ENCODE data around the gene TCP10L. TPM values are rescaled to one million over a fixed set of nuclear protein-coding genes. Genes with fewer than 3 reads are reported as not detected.
"Not testable (repeated sequence)": the region's sequence is repeated elsewhere in the genome, so short reads cannot be mapped to it uniquely, and the experiment has no call there.

Gene TCP10L, protein sequence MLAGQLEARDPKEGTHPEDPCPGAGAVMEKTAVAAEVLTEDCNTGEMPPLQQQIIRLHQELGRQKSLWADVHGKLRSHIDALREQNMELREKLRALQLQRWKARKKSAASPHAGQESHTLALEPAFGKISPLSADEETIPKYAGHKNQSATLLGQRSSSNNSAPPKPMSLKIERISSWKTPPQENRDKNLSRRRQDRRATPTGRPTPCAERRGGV
- not detected for total RNA-seq

DNA sequence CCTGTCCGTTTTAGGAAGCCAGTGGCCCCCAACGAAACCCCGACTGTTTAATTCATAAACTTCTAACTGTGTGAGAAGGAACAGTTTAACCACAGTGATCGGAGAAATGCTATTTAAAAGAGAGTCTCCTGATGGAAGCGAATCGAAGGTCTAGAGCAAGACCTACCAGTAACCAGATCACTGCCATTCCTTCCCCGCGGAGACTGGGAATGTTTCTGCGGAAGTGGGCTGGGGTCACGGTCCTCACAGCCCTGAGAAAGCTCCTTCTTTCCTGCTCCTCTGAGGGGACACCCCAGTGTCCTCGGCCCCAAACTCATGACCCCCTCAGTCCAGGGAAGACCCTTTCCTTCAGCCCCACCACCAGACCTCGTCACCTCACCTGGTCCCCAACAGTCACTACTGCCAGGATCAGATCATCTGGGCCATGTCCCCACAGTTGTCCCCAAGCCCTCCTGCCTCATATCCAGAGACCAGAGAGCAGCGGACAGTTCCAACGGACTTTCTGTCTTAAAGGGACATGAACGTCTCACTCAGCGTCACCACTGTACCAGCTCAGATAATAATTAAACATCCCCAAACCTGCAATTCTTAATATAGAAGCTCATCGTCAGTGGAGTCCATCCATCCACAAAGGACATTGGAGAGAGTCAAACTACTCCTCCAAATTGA lies at the start of gene TCP10L:
TSS of gene TCP10L (minus strand) at position 482 of the 669 bp plus-strand sequence. CDS start 1,219 bp downstream, outside the sequence.
- no peaks in the 10 kb centered on the region for H3K27me3 ChIP-seq
- H3K9me3 ChIP-seq, result no peaks in the 10 kb centered on the region
- no peak within 1 kb of the TSS for H3K4me3 ChIP-seq
- no peaks in the 10 kb centered on the region for H3K4me1 ChIP-seq
- TF ChIP-seq, protein P1, sequence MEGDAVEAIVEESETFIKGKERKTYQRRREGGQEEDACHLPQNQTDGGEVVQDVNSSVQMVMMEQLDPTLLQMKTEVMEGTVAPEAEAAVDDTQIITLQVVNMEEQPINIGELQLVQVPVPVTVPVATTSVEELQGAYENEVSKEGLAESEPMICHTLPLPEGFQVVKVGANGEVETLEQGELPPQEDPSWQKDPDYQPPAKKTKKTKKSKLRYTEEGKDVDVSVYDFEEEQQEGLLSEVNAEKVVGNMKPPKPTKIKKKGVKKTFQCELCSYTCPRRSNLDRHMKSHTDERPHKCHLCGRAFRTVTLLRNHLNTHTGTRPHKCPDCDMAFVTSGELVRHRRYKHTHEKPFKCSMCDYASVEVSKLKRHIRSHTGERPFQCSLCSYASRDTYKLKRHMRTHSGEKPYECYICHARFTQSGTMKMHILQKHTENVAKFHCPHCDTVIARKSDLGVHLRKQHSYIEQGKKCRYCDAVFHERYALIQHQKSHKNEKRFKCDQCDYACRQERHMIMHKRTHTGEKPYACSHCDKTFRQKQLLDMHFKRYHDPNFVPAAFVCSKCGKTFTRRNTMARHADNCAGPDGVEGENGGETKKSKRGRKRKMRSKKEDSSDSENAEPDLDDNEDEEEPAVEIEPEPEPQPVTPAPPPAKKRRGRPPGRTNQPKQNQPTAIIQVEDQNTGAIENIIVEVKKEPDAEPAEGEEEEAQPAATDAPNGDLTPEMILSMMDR (IDR thresholded peaks at IDR 0.05), result no peak
- no peak for TF ChIP-seq POLR2AphosphoS5 (IDR thresholded peaks at IDR 0.05; ENCODE audit: insufficient read depth in 1 of 2, low read depth in 1 of 2)
- TF ChIP-seq POLR2A (IDR thresholded peaks at IDR 0.05), result no peak
- intact Hi-C loops (cut with DNase I), result no loop called here
- no peaks in the 10 kb centered on the region for H3K36me3 ChIP-seq
- no peak for DNase-seq (ENCODE audit: extremely low spot score in 2 of 2)
- H3K27ac ChIP-seq, result no peak within 1 kb of the TSS

DNA sequence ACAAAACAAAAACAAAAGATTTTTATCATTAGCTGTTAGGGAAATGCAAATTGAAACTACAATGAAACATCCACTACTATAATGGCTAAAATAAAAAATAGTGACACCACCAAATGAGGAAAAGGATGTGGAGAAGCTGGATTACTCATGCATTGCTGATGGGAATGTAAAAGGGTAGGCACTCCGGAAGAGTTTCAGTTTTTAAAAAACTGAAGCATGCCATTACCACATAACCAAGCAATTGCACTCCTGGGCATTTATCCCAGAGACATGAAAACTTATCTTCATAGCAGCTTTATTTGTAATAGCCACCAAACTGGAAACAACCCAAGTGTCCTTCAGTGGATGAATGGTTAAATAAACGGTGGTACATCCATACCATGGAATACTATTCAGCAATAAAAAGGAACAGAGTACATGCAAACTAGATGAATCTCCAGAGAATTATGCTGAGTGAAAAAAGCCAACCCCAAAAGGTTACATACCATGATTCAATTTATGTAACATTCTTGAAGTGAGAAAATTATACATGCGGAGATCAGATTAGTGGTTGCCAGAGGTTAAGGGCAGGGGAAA lies 41.4 kb upstream of the TCP10L start:
- no peaks in the 10 kb centered on the region for H3K9me3 ChIP-seq
- H3K4me3 ChIP-seq, result no peak overlapping the region
- DNase-seq (ENCODE audit: extremely low spot score in 2 of 2), result no peak
- intact Hi-C loops (cut with DNase I), result no loop called here
- peaks cover 0 to 18% of the 10 kb centered on the region in 2 donors for H3K36me3 ChIP-seq
- H3K27me3 ChIP-seq, result no peaks in the 10 kb centered on the region
- no peak overlapping the region for H3K27ac ChIP-seq
- no peak for TF ChIP-seq POLR2A (IDR thresholded peaks at IDR 0.05)
- TF ChIP-seq, protein P1 (IDR thresholded peaks at IDR 0.05), result no peak
- TF ChIP-seq POLR2AphosphoS5 (IDR thresholded peaks at IDR 0.05; ENCODE audit: insufficient read depth in 1 of 2, low read depth in 1 of 2), result no peak
- H3K4me1 ChIP-seq, result no peaks in the 10 kb centered on the region

DNA sequence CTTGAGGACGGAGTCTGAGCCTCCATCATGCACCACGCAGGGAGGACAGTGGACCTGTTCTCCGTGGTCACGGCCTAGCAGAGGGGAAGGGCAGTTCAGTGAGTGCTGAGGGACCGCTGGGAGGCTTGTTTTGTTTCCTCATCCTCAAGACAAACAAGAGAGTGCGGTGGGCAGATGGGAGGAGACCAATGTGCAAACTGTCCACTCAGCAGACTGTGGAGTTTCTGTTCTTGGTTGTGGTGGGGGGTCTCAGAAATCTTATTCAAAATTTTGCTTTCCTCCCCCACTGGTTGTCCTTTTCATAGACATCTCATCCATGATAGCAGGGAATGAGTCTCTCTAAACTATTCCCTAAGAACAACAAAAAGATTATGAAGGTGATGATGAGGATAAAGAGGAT lies 32.9 kb upstream of the TCP10L start:
- DNase-seq (ENCODE audit: extremely low spot score in 2 of 2); H3K27ac ChIP-seq; H3K36me3 ChIP-seq; H3K4me3 ChIP-seq; H3K4me1 ChIP-seq; H3K27me3 ChIP-seq; H3K9me3 ChIP-seq; intact Hi-C loops (cut with DNase I): not testable (repeated sequence)

DNA sequence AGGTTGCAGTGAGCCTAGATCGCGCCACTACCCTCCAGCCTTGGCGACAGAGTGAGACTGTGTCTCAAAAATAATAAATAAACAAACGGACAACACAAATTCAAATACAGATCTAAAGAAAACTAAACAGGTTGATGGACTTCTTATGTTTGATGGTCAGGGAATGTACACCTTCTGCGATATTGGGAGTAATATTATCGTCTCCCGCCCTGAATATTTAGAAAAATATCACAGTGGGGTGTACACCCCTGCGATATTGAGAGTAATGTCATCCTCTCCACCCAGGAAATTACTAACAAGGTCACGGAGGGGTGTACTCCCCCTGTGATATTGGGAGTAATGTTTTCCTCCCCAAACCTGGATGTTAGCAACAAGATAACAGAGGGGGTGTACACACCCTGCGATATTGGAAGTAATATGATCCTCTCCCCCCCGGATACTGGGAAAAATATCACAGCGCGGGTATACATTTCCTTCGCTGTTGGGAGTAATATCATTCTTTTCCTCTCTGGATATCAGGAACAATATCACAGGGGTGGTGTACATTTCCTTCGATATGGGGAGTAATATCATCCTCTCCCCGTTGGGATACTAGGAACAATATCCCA lies 28.2 kb upstream of the TCP10L start:
- no peak for DNase-seq (ENCODE audit: extremely low spot score in 2 of 2)
- Histone ChIP-seq H3K36me3 (peaks cover 0 to 9% of the 10 kb centered on the region in 2 donors), H3K27ac (peak overlapping the region; percentile 85), H3K4me1 (peaks cover 24% of the 10 kb centered on the region), H3K27me3 (no peaks in the 10 kb centered on the region), H3K4me3 (peak overlapping the region; percentile 67 to 82), H3K9me3 (no peaks in the 10 kb centered on the region)
- TF ChIP-seq, protein P1 (IDR thresholded peaks at IDR 0.05), result no peak
- no peak for TF ChIP-seq POLR2AphosphoS5 (IDR thresholded peaks at IDR 0.05; ENCODE audit: insufficient read depth in 1 of 2, low read depth in 1 of 2)
- TF ChIP-seq POLR2A (IDR thresholded peaks at IDR 0.05), result no peak
- intact Hi-C loops (cut with DNase I), result no loop called here

DNA sequence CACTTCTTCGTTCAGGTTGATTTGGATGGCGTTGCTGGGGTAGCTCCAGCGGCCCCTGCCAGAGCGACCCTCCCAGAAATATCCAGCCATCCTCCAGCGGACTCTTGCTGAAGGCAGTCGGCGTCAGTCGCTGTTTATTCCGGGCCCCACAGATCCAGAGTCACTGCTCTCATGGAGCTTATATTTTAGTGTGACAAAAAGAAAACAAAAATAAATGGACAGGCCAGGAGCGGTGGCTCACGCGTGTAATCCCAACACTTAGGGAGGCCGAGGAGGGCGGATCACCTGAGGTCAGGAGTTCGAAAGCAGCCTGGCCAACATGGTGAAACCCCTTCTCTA lies 27.6 kb upstream of the TCP10L start:
- intact Hi-C loops (cut with DNase I), result no loop called here
- no peak for DNase-seq (ENCODE audit: extremely low spot score in 2 of 2)
- TF ChIP-seq POLR2AphosphoS5 (IDR thresholded peaks at IDR 0.05; ENCODE audit: insufficient read depth in 1 of 2, low read depth in 1 of 2), result no peak
- no peak for TF ChIP-seq POLR2A (IDR thresholded peaks at IDR 0.05)
- TF ChIP-seq, protein P1 (IDR thresholded peaks at IDR 0.05), result no peak
- H3K4me1 ChIP-seq, result peaks cover 24% of the 10 kb centered on the region
- peak overlapping the region; percentile 67 to 82 for H3K4me3 ChIP-seq
- no peaks in the 10 kb centered on the region for H3K27me3 ChIP-seq
- peaks cover 0 to 14% of the 10 kb centered on the region in 2 donors for H3K36me3 ChIP-seq
- H3K9me3 ChIP-seq, result no peaks in the 10 kb centered on the region
- H3K27ac ChIP-seq, result peak overlapping the region; percentile 85
